Gastrocnemius medialis (tissue), 4 donors: ENCODE results near the gene FKBP1C. TPM values are rescaled to one million over a fixed set of nuclear protein-coding genes. Genes with fewer than 3 reads are reported as not detected.
"Not testable (repeated sequence)": the region's sequence is repeated elsewhere in the genome, so short reads cannot be mapped to it uniquely, and the experiment has no call there.

ENCODE experiments used
- ATAC-seq, 2 donors: fragments of 150-250 bp; one replicate each; pipeline ENCODE4 v1.9.1; 2016
- DNase-seq, 2 donors: peaks; one replicate each; pipeline ENCODE4 v3.0.0-alpha.2; 2019
- H3K27ac ChIP-seq, 4 donors: fragments of 200-600 bp; sonication (generic); 1 replicate in 1 of 4; 2 replicates in 3 of 4; pipeline ENCODE4 v1.5.1; 2016 to 2018; ENCODE audit warnings: mild to moderate bottlenecking in 2 of 4, moderate library complexity in 1 of 4
- H3K27me3 ChIP-seq, 3 donors: fragments of 200-600 bp; sonication (generic) in 2 of 3; 1 replicate in 1 of 3; 2 replicates in 2 of 3; pipeline versions ENCODE4 v1.5.1 to v1.6.0; 2016 to 2019; ENCODE audit warnings: mild to moderate bottlenecking in 1 of 3, moderate library complexity in 1 of 3
- H3K36me3 ChIP-seq, 2 donors: fragments of 200-600 bp; sonication (generic) in 1 of 2; one replicate each; pipeline ENCODE4 v1.5.1; 2017 to 2018
- H3K4me1 ChIP-seq, 2 donors: fragments of 200-600 bp; sonication (generic) in 1 of 2; one replicate each; pipeline ENCODE4 v1.5.1; 2016 to 2017; ENCODE audit warnings: mild to moderate bottlenecking in 2 of 2
- H3K4me3 ChIP-seq, 4 donors: fragments of 200-600 bp; sonication (generic) in 3 of 4; 1 replicate in 1 of 4; 2 replicates in 3 of 4; pipeline ENCODE4 v1.5.1; 2016 to 2019; ENCODE audit warnings: mild to moderate bottlenecking in 2 of 4
- H3K9me3 ChIP-seq, 3 donors: fragments of 200-600 bp; sonication (generic) in 2 of 3; 1 replicate in 1 of 3; 2 replicates in 2 of 3; pipeline ENCODE4 v1.5.1; 2016 to 2019
- POLR2A ChIP-seq, 2 donors: fragments of 450-650 bp; IDR thresholded peaks; one replicate each; pipeline ENCODE4 v1.6.1; 2017; ENCODE audit warnings: antibody characterized with exemption in 2 of 2, mild to moderate bottlenecking in 2 of 2, moderate library complexity in 2 of 2
- in situ Hi-C, 4 donors: fragments of 200-750 bp; cut with MboI; loops; one replicate each; pipeline versions ENCODE4 v1.15.0 to v1.8.0; 2017; ENCODE audit warnings: low sequenced_read_pairs in 4 of 4
- intact Hi-C: fragments of 100-400 bp; cut with DNase I; formaldehyde crosslinking; loops from one replicate; pipeline ENCODE4 v1.15.1; 2023; ENCODE audit warnings: low total_unique reads
- total RNA-seq, 4 donors: library from RNA; depleted of rRNA; stranded (reverse); fragments of >200 nt; gene quantifications; one replicate each; pipeline versions ENCODE4 v1.1.0 to v1.2.3, GENCODE V29; 2016
- TF ChIP-seq, protein P1 (sequence below), 5 experiments: fragments of 450-650 bp in 3 of 5; fragments of 200-600 bp in 2 of 5; sonication (generic) in 2 of 5; IDR thresholded peaks in 4 of 5; conservative IDR thresholded peaks in 1 of 5; 1 replicate in 4 of 5; 2 replicates in 1 of 5; pipeline ENCODE4 v1.5.1; 2016 to 2019; ENCODE audit warnings: antibody characterized with exemption in 5 of 5, mild to moderate bottlenecking in 3 of 5, moderate library complexity in 3 of 5

FKBP1C gene
- total RNA-seq, 4 donors from 2014 or later = 0.20 TPM; not detected in 3

- DNase-seq = no peak
- TF ChIP-seq, protein P1, sequence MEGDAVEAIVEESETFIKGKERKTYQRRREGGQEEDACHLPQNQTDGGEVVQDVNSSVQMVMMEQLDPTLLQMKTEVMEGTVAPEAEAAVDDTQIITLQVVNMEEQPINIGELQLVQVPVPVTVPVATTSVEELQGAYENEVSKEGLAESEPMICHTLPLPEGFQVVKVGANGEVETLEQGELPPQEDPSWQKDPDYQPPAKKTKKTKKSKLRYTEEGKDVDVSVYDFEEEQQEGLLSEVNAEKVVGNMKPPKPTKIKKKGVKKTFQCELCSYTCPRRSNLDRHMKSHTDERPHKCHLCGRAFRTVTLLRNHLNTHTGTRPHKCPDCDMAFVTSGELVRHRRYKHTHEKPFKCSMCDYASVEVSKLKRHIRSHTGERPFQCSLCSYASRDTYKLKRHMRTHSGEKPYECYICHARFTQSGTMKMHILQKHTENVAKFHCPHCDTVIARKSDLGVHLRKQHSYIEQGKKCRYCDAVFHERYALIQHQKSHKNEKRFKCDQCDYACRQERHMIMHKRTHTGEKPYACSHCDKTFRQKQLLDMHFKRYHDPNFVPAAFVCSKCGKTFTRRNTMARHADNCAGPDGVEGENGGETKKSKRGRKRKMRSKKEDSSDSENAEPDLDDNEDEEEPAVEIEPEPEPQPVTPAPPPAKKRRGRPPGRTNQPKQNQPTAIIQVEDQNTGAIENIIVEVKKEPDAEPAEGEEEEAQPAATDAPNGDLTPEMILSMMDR (IDR thresholded peaks at IDR 0.05 in 4 of 5, conservative IDR thresholded peaks at IDR 0.05 in 1 of 5) = no peak
- no peak for TF ChIP-seq POLR2A (IDR thresholded peaks at IDR 0.05)
- Histone ChIP-seq H3K9me3 (no peaks in the 10 kb centered on the region), H3K4me3 (no peak overlapping the region), H3K36me3 (no peaks in the 10 kb centered on the region), H3K27me3 (no peaks in the 10 kb centered on the region), H3K27ac (no peak overlapping the region), H3K4me1 (no peaks in the 10 kb centered on the region)
- no peak for ATAC-seq
- in situ Hi-C loops = no loop called here
- intact Hi-C loops = no loop called here
These were observed 12.9 kb downstream of the FKBP1C start for GRCh38 chr6:63224179-63224578.

GRCh38 chr6:63225987-63226386 lies 14.7 kb downstream of the FKBP1C start:
- H3K4me1 ChIP-seq, H3K27ac ChIP-seq, H3K9me3 ChIP-seq, DNase-seq, ATAC-seq, H3K27me3 ChIP-seq, H3K4me3 ChIP-seq, intact Hi-C loops, in situ Hi-C loops, H3K36me3 ChIP-seq: not testable (repeated sequence)

DNA sequence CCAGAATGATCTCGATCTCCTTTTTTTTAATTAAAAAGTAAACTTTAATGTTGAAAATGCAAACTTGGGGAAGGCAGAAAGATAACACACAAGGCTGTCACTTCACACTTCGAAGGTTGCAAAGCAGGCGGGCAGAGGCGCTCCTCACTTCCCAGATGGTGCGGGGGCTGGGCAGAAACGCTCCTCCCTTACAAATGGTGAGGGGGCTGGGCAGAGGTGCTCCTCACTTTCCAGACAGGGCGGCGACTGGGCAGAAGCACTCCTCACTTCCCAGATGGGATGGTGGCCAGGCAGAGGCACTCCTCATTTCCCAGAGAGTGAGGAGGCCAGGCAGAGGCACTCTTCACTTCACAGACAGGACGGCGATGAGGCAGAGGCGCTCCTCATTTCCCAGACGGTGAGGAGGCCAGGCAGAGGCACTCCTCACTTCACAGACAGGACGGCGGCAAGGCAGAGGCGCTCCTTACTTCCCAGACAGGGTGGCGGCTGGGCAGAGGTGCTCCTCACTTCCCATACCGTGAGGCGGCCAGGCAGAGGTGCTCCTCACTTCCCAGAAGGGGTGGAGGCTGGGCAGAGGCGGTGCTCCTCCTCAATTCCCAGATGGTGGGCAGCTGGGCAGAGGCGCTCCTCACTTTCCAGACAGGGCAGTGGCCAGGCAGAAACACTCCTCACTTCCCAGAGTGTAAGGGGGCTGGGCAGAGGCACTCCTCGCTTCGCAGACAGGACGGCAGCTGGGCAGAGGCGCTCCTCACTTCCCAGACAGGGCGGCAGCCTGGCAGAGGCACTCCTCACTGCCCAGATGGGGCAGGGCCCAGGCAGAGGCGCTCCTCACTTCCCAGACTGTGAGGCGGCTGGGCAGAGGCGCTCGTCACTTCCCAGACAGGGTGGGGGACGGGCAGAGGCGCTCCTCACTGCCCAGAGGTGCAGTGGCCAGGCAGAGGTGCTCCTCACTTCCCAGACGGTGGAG lies 16.9 kb downstream of the FKBP1C start:
- H3K36me3 ChIP-seq, intact Hi-C loops, H3K4me1 ChIP-seq, H3K9me3 ChIP-seq, H3K27me3 ChIP-seq, ATAC-seq, in situ Hi-C loops, DNase-seq, H3K27ac ChIP-seq, H3K4me3 ChIP-seq: not testable (repeated sequence)

GRCh38 chr6:63230027-63230426 lies 18.8 kb downstream of the FKBP1C start:
- H3K4me3 ChIP-seq, H3K9me3 ChIP-seq, in situ Hi-C loops, intact Hi-C loops, DNase-seq, H3K27ac ChIP-seq, ATAC-seq, H3K4me1 ChIP-seq, H3K27me3 ChIP-seq, H3K36me3 ChIP-seq: not testable (repeated sequence)

DNA sequence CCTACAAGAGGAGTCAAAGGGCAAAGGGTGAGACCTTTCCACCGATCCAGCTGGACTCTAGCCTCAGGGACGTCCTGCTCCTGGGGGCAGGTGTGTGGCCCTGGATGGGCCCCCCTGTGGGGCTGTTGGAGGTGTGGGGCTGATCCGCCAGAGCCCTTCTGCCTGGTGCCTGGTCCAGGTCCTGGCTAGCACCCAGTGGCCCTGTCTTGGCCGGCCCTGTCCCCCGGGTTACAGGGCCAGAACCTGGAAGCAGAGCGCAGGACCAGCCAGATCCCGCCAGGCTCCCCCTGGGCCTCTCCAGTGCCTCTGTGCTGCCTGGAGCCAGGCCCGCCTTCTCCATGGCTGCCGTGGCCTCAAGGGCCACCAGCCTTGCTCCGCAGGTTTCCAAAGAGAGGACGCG lies 19.2 kb downstream of the FKBP1C start:
- in situ Hi-C loops, H3K9me3 ChIP-seq: not testable (repeated sequence)

DNA sequence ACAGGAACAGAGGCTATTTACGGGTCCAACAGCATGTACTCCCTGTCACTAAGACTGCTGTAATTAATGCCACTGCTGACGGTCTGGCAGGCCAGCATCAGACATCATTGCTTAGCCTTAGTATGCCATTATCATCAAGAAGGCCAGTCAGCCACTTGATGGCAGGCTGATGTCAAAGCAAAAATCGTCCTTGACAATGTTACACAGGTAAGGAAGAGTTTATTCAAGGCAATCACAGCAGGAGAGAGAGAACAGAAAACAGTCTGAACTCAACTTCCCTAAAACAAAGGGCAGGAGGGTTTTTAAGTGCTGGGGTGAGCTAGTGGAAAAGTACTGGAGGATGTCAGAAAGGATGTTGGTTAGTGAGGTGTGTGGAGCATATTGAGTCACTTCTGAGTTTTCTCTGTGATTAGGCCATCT lies 25.1 kb downstream of the FKBP1C start:
- Histone ChIP-seq H3K4me1 (no peaks in the 10 kb centered on the region), H3K36me3 (no peaks in the 10 kb centered on the region), H3K27me3 (no peaks in the 10 kb centered on the region), H3K9me3 (no peaks in the 10 kb centered on the region), H3K4me3 (no peak overlapping the region), H3K27ac (no peak overlapping the region)
- TF ChIP-seq, protein P1 (IDR thresholded peaks at IDR 0.05 in 4 of 5, conservative IDR thresholded peaks at IDR 0.05 in 1 of 5) = no peak
- no peak for TF ChIP-seq POLR2A (IDR thresholded peaks at IDR 0.05)
- in situ Hi-C loops (no loop called here), intact Hi-C loops (no loop called here)
- DNase-seq (no peak), ATAC-seq (no peak)

More for the DNA sequence above, 19.2 kb downstream of the FKBP1C start:
- H3K4me3 ChIP-seq, H3K4me1 ChIP-seq, H3K36me3 ChIP-seq, intact Hi-C loops, H3K27ac ChIP-seq, ATAC-seq, H3K27me3 ChIP-seq, DNase-seq: not testable (repeated sequence)
